K562 (cell line): ENCODE results near the gene N4BP2L1. TPM values are rescaled to one million over a fixed set of nuclear protein-coding genes. Genes with fewer than 3 reads are reported as not detected.

ENCODE experiments used
- ATF1 ChIP-seq, 2 experiments: fragments of 450-650 bp in 1 of 2; IDR thresholded peaks; 2 replicates each; pipeline ENCODE4 v1.6.1; 2016; ENCODE audit warnings: missing compliant biosample characterization in 1 of 2, missing genetic modification characterization in 1 of 2
- CBFA2T2 ChIP-seq: fragments of 450-650 bp; conservative IDR thresholded peaks from 2 replicates; pipeline ENCODE4 v1.6.1; 2017; ENCODE audit warnings: mild to moderate bottlenecking
- CHD4 ChIP-seq: fragments of 200-600 bp; sonication (generic); IDR thresholded peaks from 3 replicates; pipeline ENCODE4 v1.6.1; 2012; ENCODE audit warnings: low read depth, mild to moderate bottlenecking, mixed read lengths, low read length, inconsistent platforms; ENCODE audit not compliant: insufficient read depth, insufficient replicate concordance, poor library complexity, severe bottlenecking
- CREBBP ChIP-seq: IDR thresholded peaks from one replicate; pipeline ENCODE4 v1.6.1; 2012; ENCODE audit warnings: low read depth, mild to moderate bottlenecking, control low read depth, inconsistent platforms, low read length
- CTBP1 ChIP-seq: fragments of 450-650 bp; IDR thresholded peaks from 2 replicates; pipeline ENCODE4 v1.6.1; 2016; ENCODE audit warnings: borderline replicate concordance
- ESRRB ChIP-seq: fragments of 250-450 bp; sonication (Bioruptor Pico); IDR thresholded peaks from 2 replicates; pipeline ENCODE4 v1.5.0; 2020; ENCODE audit warnings: mild to moderate bottlenecking, moderate library complexity, borderline replicate concordance
- ETV5 ChIP-seq: sonication (generic); formaldehyde crosslinking; IDR thresholded peaks from 2 replicates; pipeline ENCODE4 v1.4.0; 2020; ENCODE audit warnings: low read depth, mild to moderate bottlenecking, missing genetic modification reagents
- FIP1L1 ChIP-seq: fragments of 200-400 bp; formaldehyde crosslinking; IDR thresholded peaks from 2 replicates; pipeline ENCODE4 v1.6.1; 2018; ENCODE audit warnings: mild to moderate bottlenecking, low read depth, low read length; ENCODE audit not compliant: poor library complexity, severe bottlenecking
- GATA2 ChIP-seq: sonication (generic); formaldehyde crosslinking; IDR thresholded peaks from 2 replicates; pipeline ENCODE4 v1.4.0; 2020; ENCODE audit warnings: mild to moderate bottlenecking, missing genetic modification reagents
- GTF2F1 ChIP-seq: IDR thresholded peaks from 2 replicates; pipeline ENCODE4 v1.6.1; 2011; ENCODE audit warnings: low read depth, low read length, improper control_type of control experiment
- HBP1 ChIP-seq: fragments of 450-650 bp; formaldehyde crosslinking; IDR thresholded peaks from 2 replicates; pipeline ENCODE4 v1.4.0; 2022; ENCODE audit warnings: missing genetic modification characterization
- IRF9 ChIP-seq: fragments of 450-650 bp; IDR thresholded peaks from 2 replicates; pipeline ENCODE4 v1.6.1; 2016; ENCODE audit warnings: missing biosample characterization, missing genetic modification characterization
- NCOA1 ChIP-seq: fragments of 450-650 bp; IDR thresholded peaks from 2 replicates; pipeline ENCODE4 v1.6.1; 2016; ENCODE audit warnings: low read depth
- NFIC ChIP-seq: fragments of 450-650 bp; IDR thresholded peaks from 2 replicates; pipeline ENCODE4 v1.6.1; 2017; ENCODE audit warnings: mild to moderate bottlenecking, inconsistent platforms
- NRF1 ChIP-seq, 2 experiments: fragments of 450-650 bp; IDR thresholded peaks in 1 of 2; conservative IDR thresholded peaks in 1 of 2; 2 replicates each; pipeline ENCODE4 v1.6.1; 2014; ENCODE audit warnings: mild to moderate bottlenecking in 2 of 2
- SMARCC2 ChIP-seq: fragments of 450-650 bp; IDR thresholded peaks from 2 replicates; pipeline ENCODE4 v1.6.1; 2017; ENCODE audit warnings: antibody characterized with exemption, moderate library complexity, mild to moderate bottlenecking, low read depth
- TCF3 ChIP-seq: sonication (generic); formaldehyde crosslinking; IDR thresholded peaks from 2 replicates; pipeline ENCODE4 v1.4.0; 2020; ENCODE audit warnings: mild to moderate bottlenecking, missing genetic modification reagents
- U2AF1 ChIP-seq: fragments of 200-400 bp; formaldehyde crosslinking; optimal IDR thresholded peaks from 2 replicates; pipeline ENCODE3; 2017; ENCODE audit warnings: mild to moderate bottlenecking, low read depth, low read length, moderate library complexity
- ZNF507 ChIP-seq: conservative IDR thresholded peaks from 2 replicates; pipeline ENCODE4 v1.6.1; 2017; ENCODE audit warnings: missing genetic modification characterization, missing compliant biosample characterization
- ZNF561 ChIP-seq: fragments of 450-650 bp; formaldehyde crosslinking; conservative IDR thresholded peaks from 2 replicates; pipeline ENCODE4 v1.4.0; 2020; ENCODE audit warnings: mild to moderate bottlenecking, moderate library complexity
- ZNF696 ChIP-seq: fragments of 250-450 bp; sonication (Bioruptor Pico); conservative IDR thresholded peaks from 2 replicates; pipeline ENCODE4 v1.4.0; 2020; ENCODE audit warnings: mild to moderate bottlenecking, moderate library complexity
- polyA plus RNA-seq, 8 experiments: library from polyadenylated mRNA; depleted of rRNA in 4 of 8; stranded (reverse) in 5 of 8; unstranded in 3 of 8; fragments of >200 nt; fragmentation: Nextera tagmentation in 2 of 8; fragmentation: Illumina TruSeq in 1 of 8; extraction: Ambion mirVana in 2 of 8; extraction: Trizol in 1 of 8; gene quantifications; 2 replicates each; pipeline versions ENCODE4 v1.2.1 to v1.2.3, GENCODE V29; 2011 to 2014; ENCODE audit warnings: inconsistent platforms in 1 of 8, missing spikeins in 1 of 8
- total RNA-seq, 7 experiments: library from RNA; depleted of rRNA in 6 of 7; stranded (reverse); fragments of >200 nt in 6 of 7; fragmentation: Illumina TruSeq in 2 of 7; extraction: Trizol in 2 of 7; gene quantifications; 2 replicates each; pipeline versions ENCODE4 v1.2.1 to v1.2.3, GENCODE V29; 2011 to 2021; ENCODE audit warnings: low replicate concordance in 1 of 7

N4BP2L1 gene
- total and polyA plus RNA-seq, 9 of the 15 experiments (the other 6 are each of a cell fraction or from before 2014, with no cell fraction given), result 0.06 to 0.33 (median 0.15) TPM; not detected in 1

GRCh38 chr13:32468502-32469142, 40.7 kb upstream of the N4BP2L1 start (continued):
- no peak for TF ChIP-seq CREBBP
- no peak for TF ChIP-seq ATF1 (CRISPR knock-in tag; IDR thresholded peaks at IDR 0.05)
- no peak for TF ChIP-seq ATF1 (tag; IDR thresholded peaks at IDR 0.05)
- TF ChIP-seq NFIC, result peak; percentile 36; the same call in 1 of the 2 replicates
- TF ChIP-seq ZNF507 (tag), result no peak
- no peak for TF ChIP-seq GTF2F1
- no peak for TF ChIP-seq ESRRB (CRISPR knock-in tag)
- TF ChIP-seq FIP1L1, result no peak
- peak; percentile 61 for TF ChIP-seq TCF3 (CRISPR knock-in tag)
- TF ChIP-seq CTBP1, result peak; percentile 41; the same call in 1 of the 2 replicates
- TF ChIP-seq GATA2 (CRISPR knock-in tag), result peak; percentile 80
- TF ChIP-seq ZNF696 (CRISPR knock-in tag), result no peak
- no peak for TF ChIP-seq ZNF561 (CRISPR knock-in tag)
- TF ChIP-seq CHD4, result no peak
- no peak for TF ChIP-seq NRF1 (conservative IDR thresholded peaks at IDR 0.05 in 1 of 2, IDR thresholded peaks at IDR 0.05 in 1 of 2)
- TF ChIP-seq IRF9, result no peak
- TF ChIP-seq ETV5 (CRISPR knock-in tag), result no peak
- TF ChIP-seq CBFA2T2, result peak; percentile 68
- no peak for TF ChIP-seq NCOA1
- no peak for TF ChIP-seq SMARCC2
- TF ChIP-seq HBP1 (CRISPR knock-in tag), result no peak
- no peak for TF ChIP-seq U2AF1
